IMR-90 (cell line): ENCODE data around the gene TEK. TPM values are rescaled to one million over a fixed set of nuclear protein-coding genes. Genes with fewer than 3 reads are reported as not detected.

ENCODE experiments used
- ATAC-seq: fragments of 200-7000 bp; cut with Tn5 transposase; 2 replicates; pipeline ENCODE4 v1.9.1; 2020; ENCODE audit warnings: low read depth, mild to moderate bottlenecking, moderate library complexity
- BruUV-seq: library from RNA; stranded (reverse); fragments of 400-500 nt; replicated peaks from 2 replicates; lab custom pipeline; 2021; lab: Mats Ljungman, UMichigan
- CTCF ChIA-PET: fragments of 300-600 bp; formaldehyde crosslinking; extraction: SDS; loops from one replicate; lab custom pipeline; 2021; ENCODE audit warnings: antibody characterized with exemption; lab: Yijun Ruan, JAX
- POLR2A ChIA-PET: fragments of 300-600 bp; sonication (Branson Sonifier 250); formaldehyde crosslinking; loops from one replicate; lab custom pipeline; 2022; ENCODE audit warnings: antibody characterized with exemption; ENCODE audit not compliant: unreplicated experiment; lab: Charles Lee
- DNase-seq: peaks from one replicate; pipeline ENCODE4 v3.0.0; 2013
- H2AFZ ChIP-seq: replicated peaks from 2 replicates; pipeline ENCODE3; 2013; ENCODE audit warnings: low read length, mild to moderate bottlenecking; ENCODE audit not compliant: poor library complexity
- H2AK5ac ChIP-seq: 2 replicates; pipeline ENCODE4 v1.6.1; 2013; ENCODE audit warnings: low read depth, low read length, inconsistent platforms
- H2AK9ac ChIP-seq: replicated peaks from 2 replicates; pipeline ENCODE3; 2013; ENCODE audit warnings: mild to moderate bottlenecking, low read depth, low read length, moderate library complexity; ENCODE audit not compliant: poor library complexity
- H2BK120ac ChIP-seq: 2 replicates; pipeline ENCODE4 v1.6.1; 2013; ENCODE audit warnings: low read depth, low read length, inconsistent platforms
- H2BK15ac ChIP-seq: 3 replicates; pipeline ENCODE4 v1.6.1; 2013; ENCODE audit warnings: low read depth, low read length, inconsistent platforms
- H2BK20ac ChIP-seq: 2 replicates; pipeline ENCODE4 v1.6.1; 2013; ENCODE audit warnings: low read depth, mild to moderate bottlenecking, inconsistent platforms, low read length, moderate library complexity
- H2BK5ac ChIP-seq: 2 replicates; pipeline ENCODE4 v1.6.1; 2013; ENCODE audit warnings: mild to moderate bottlenecking, low read depth, low read length, inconsistent platforms; ENCODE audit not compliant: poor library complexity, severe bottlenecking
- H3K14ac ChIP-seq: replicated peaks from 2 replicates; pipeline ENCODE4 v1.6.1; 2013; ENCODE audit warnings: low read depth, low read length, inconsistent platforms
- H3K18ac ChIP-seq: 2 replicates; pipeline ENCODE4 v1.6.1; 2013; ENCODE audit warnings: low read depth, low read length, control low read depth
- H3K23ac ChIP-seq: 2 replicates; pipeline ENCODE4 v1.6.1; 2013; ENCODE audit warnings: low read depth, low read length, inconsistent platforms
- H3K27ac ChIP-seq: 2 replicates; pipeline ENCODE4 v1.5.1; 2013; ENCODE audit warnings: mild to moderate bottlenecking, control low read depth, low read length; ENCODE audit not compliant: insufficient read depth
- H3K27me3 ChIP-seq: 2 replicates; pipeline ENCODE4 v1.6.1; 2013; ENCODE audit warnings: low read length; ENCODE audit not compliant: control insufficient read depth, insufficient read depth
- H3K36me3 ChIP-seq: 2 replicates; pipeline ENCODE4 v1.6.1; 2013; ENCODE audit warnings: low read length, mixed read lengths; ENCODE audit not compliant: control insufficient read depth, insufficient read depth
- H3K4ac ChIP-seq: 2 replicates; pipeline ENCODE4 v1.6.1; 2013; ENCODE audit warnings: low read depth, low read length, inconsistent platforms
- H3K4me1 ChIP-seq: 2 replicates; pipeline ENCODE4 v1.6.1; 2013; ENCODE audit warnings: low read length, mixed read lengths; ENCODE audit not compliant: control insufficient read depth, insufficient read depth
- H3K4me2 ChIP-seq: 2 replicates; pipeline ENCODE4 v1.6.1; 2013; ENCODE audit warnings: low read depth, mild to moderate bottlenecking, control low read depth, low read length, moderate library complexity
- H3K4me3 ChIP-seq: 2 replicates; pipeline ENCODE4 v1.5.1; 2013; ENCODE audit warnings: low read depth, mild to moderate bottlenecking, control low read depth, low read length, moderate library complexity; ENCODE audit not compliant: insufficient read depth
- H3K56ac ChIP-seq: 2 replicates; pipeline ENCODE4 v1.6.1; 2013; ENCODE audit warnings: low read length, inconsistent platforms; ENCODE audit not compliant: insufficient read depth; ENCODE audit errors: extremely low read depth
- H3K79me1 ChIP-seq, 2 experiments: 2 replicates each; pipeline ENCODE4 v1.6.1; 2013; ENCODE audit warnings: low read length in 2 of 2, inconsistent platforms in 1 of 2, low read depth in 1 of 2
- H3K9ac ChIP-seq: 2 replicates; pipeline ENCODE4 v1.6.1; 2013; ENCODE audit warnings: low read depth, low read length, control low read depth
- H3K9me1 ChIP-seq: 2 replicates; pipeline ENCODE4 v1.6.1; 2013; ENCODE audit warnings: low read length, inconsistent platforms; ENCODE audit not compliant: insufficient read depth
- H3K9me3 ChIP-seq: 2 replicates; pipeline ENCODE4 v1.6.1; 2013; ENCODE audit warnings: low read length; ENCODE audit not compliant: control insufficient read depth, insufficient read depth
- H4K20me1 ChIP-seq: 2 replicates; pipeline ENCODE4 v1.6.1; 2013; ENCODE audit warnings: low read length, inconsistent platforms; ENCODE audit not compliant: insufficient read depth
- H4K5ac ChIP-seq: 2 replicates; pipeline ENCODE4 v1.6.1; 2013; ENCODE audit warnings: mild to moderate bottlenecking, low read depth, low read length, control low read depth
- H4K8ac ChIP-seq, 2 experiments: 2 replicates each; pipeline ENCODE4 v1.6.1; 2013; ENCODE audit warnings: low read depth in 2 of 2, low read length in 2 of 2, control low read depth in 1 of 2, inconsistent platforms in 1 of 2
- H4K91ac ChIP-seq: 2 replicates; pipeline ENCODE4 v1.6.1; 2013; ENCODE audit warnings: low read depth, low read length, inconsistent platforms; ENCODE audit not compliant: insufficient read depth
- ELK1 ChIP-seq: fragments of 150-350 bp; IDR thresholded peaks from 2 replicates; pipeline ENCODE4 v1.6.1; 2016; ENCODE audit warnings: low read depth, mild to moderate bottlenecking, low read length, moderate library complexity, borderline replicate concordance
- MAFK ChIP-seq: IDR thresholded peaks from 2 replicates; pipeline ENCODE4 v1.6.1; 2012; ENCODE audit warnings: low read depth, low read length, improper control_type of control experiment
- NFE2L2 ChIP-seq: fragments of 150-350 bp; IDR thresholded peaks from 2 replicates; pipeline ENCODE4 v1.6.1; 2016; ENCODE audit warnings: low read depth, mild to moderate bottlenecking, low read length
- POLR2A ChIP-seq: IDR thresholded peaks from 2 replicates; pipeline ENCODE4 v1.6.1; 2012; ENCODE audit warnings: mild to moderate bottlenecking, low read depth, low read length
- USF2 ChIP-seq: fragments of 150-350 bp; IDR thresholded peaks from 2 replicates; pipeline ENCODE4 v1.6.1; 2017; ENCODE audit warnings: mild to moderate bottlenecking, antibody characterized with exemption, low read length, low read depth
- WGBS, 2 experiments: methylation state at CpG; one replicate each; pipeline versions ENCODE4 v1.1.5 to v1.1.7; 2013; ENCODE audit warnings: missing lambda C conversion rate in 2 of 2; ENCODE audit not compliant: insufficient read length in 1 of 2; ENCODE audit errors: extremely low coverage in 2 of 2; 5-methylcytosine and 5-hydroxymethylcytosine counted together
- dilution Hi-C: fragments of 300-500 bp; cut with HindIII; formaldehyde crosslinking; loops from one replicate; pipeline ENCODE4 v1.14.3; 2018; ENCODE audit warnings: low sequenced_read_pairs; ENCODE audit not compliant: unreplicated experiment
- in situ Hi-C: fragments of 300-500 bp; cut with MboI; formaldehyde crosslinking; loops from 3 replicates; pipeline ENCODE4 v1.14.3; 2019; ENCODE audit warnings: low sequenced_read_pairs, inconsistent platforms, mixed read lengths
- intact Hi-C: fragments of 100-400 bp; cut with micrococcal nuclease; formaldehyde crosslinking; loops from 2 replicates; pipeline ENCODE4 v1.10.0; 2022
- polyA plus RNA-seq, 3 experiments: library from polyadenylated mRNA; depleted of rRNA; stranded (reverse); fragments of >200 nt; gene quantifications; 2 replicates each; pipeline ENCODE4 v1.2.3, GENCODE V29; 2012; ENCODE audit warnings: low replicate concordance in 1 of 3
- total RNA-seq: library from RNA; depleted of rRNA; stranded (reverse); fragments of >200 nt; gene quantifications from 2 replicates; pipeline ENCODE4 v1.2.3, GENCODE V29; 2012

The TEK gene
- total and polyA plus RNA-seq, 2 of the 4 experiments (the other 2 are of a cell fraction): 6.3 to 11.7 TPM

- Histone ChIP-seq H3K27me3 (no peaks in the 10 kb centered on the region), H2BK5ac (peak overlapping the region; percentile 96), H3K14ac (peak overlapping the region; percentile 50), H4K5ac (peak overlapping the region; percentile 91), H2AFZ (no peak overlapping the region), H2AK5ac (peak overlapping the region; percentile 16; the same call in 1 of the 2 replicates), H2BK20ac (peak overlapping the region; percentile 51), H3K36me3 (peaks cover 4% of the 10 kb centered on the region; the same call in 1 of the 2 replicates), H3K56ac (peak overlapping the region; percentile 20; the same call in 1 of the 2 replicates), H3K4me2 (peak overlapping the region; percentile 87), H2BK120ac (peak overlapping the region; percentile 90), H3K4me3 (peak overlapping the region; percentile 55), H3K4ac (peak overlapping the region; percentile 64), H4K8ac (peak overlapping the region; percentile 33 to 65), H2AK9ac (no peak overlapping the region), H4K91ac (peak overlapping the region; percentile 71), H3K9me1 (no peaks in the 10 kb centered on the region), H3K18ac (peak overlapping the region; percentile 95), H4K20me1 (no peaks in the 10 kb centered on the region), H3K79me1 (peaks cover 2 to 34% of the 10 kb centered on the region in 2 experiments), H3K9me3 (no peaks in the 10 kb centered on the region), H3K9ac (peak overlapping the region; percentile 99), H2BK15ac (peak overlapping the region; percentile 69), H3K27ac (peak overlapping the region; percentile 95), H3K4me1 (peaks cover 11% of the 10 kb centered on the region), H3K23ac (peak overlapping the region; percentile 61; the same call in 1 of the 2 replicates)
- ATAC-seq: peak; percentile 33; the same call in 1 of the 2 replicates
- TF ChIP-seq USF2: no peak
- TF ChIP-seq MAFK: no peak
- TF ChIP-seq POLR2A: 0 out of 2 replicates have a peak, but pooled peaks have one; percentile 35
- no peak for TF ChIP-seq ELK1
- no peak for TF ChIP-seq NFE2L2
- DNase-seq: no peak
- dilution Hi-C loops: no loop called here
- POLR2A ChIA-PET: no interaction called here
- in situ Hi-C loops: no loop called here
- no TSS peak for BruUV-seq
- intact Hi-C loops: loop anchor here (1.0 to 10.0 kb wide), 2 partner anchors 165 to 166 kb away; partner anchors contain the start of gene PLAA
- WGBS, 2 experiments: no CpG with 5 or more reads among the region's 4 CpGs
- CTCF ChIA-PET: interaction anchor here (0.7 to 1.6 kb wide), 2 partner anchors 10 to 15 kb away, joined by 4 to 6 read pairs; no protein-coding TSS in a partner anchor
These were observed 1.2 kb downstream of the TEK start for GRCh38 chr9:27110181-27110580.
